Measurements from ENCODE around the gene TMEM242.

Gene TMEM242

GRCh38 chr6:157248264-157248663, 75.1 kb downstream of the TMEM242 start:
- DNase-seq (ENCODE audit: low read depth) = no peak

- no peak for DNase-seq (ENCODE audit: low read depth)
Measured at GRCh38 chr6:157246771-157247484, 76.4 kb downstream of the TMEM242 start.

- DNase-seq (ENCODE audit: low read depth) = no peak
Measured at GRCh38 chr6:157246048-157246630, 77.2 kb downstream of the TMEM242 start.

- DNase-seq (ENCODE audit: low read depth) = no peak
Measured at GRCh38 chr6:157245436-157245835, 77.9 kb downstream of the TMEM242 start.

GRCh38 chr6:157244780-157245179, 78.5 kb downstream of the TMEM242 start:
- DNase-seq (ENCODE audit: low read depth) = no peak

- no peak for DNase-seq (ENCODE audit: low read depth)
Measured at GRCh38 chr6:157244175-157244574, 79.1 kb downstream of the TMEM242 start.

- no peak for DNase-seq (ENCODE audit: low read depth)
Measured at GRCh38 chr6:157242791-157243190, 80.5 kb downstream of the TMEM242 start.

- DNase-seq (ENCODE audit: low read depth) = no peak
Measured at GRCh38 chr6:157240960-157241311, 82.4 kb downstream of the TMEM242 start.

- DNase-seq (ENCODE audit: low read depth) = no peak
Measured at GRCh38 chr6:157240059-157240959, 83.0 kb downstream of the TMEM242 start.

- DNase-seq (ENCODE audit: low read depth) = no peak
Measured at GRCh38 chr6:157239671-157240058, 83.7 kb downstream of the TMEM242 start.
